ENCODE results near the gene PSAT1. TPM values are rescaled to one million over a fixed set of nuclear protein-coding genes. Genes with fewer than 3 reads are reported as not detected.

Gene PSAT1
- 15.9 TPM for total RNA-seq

DNA sequence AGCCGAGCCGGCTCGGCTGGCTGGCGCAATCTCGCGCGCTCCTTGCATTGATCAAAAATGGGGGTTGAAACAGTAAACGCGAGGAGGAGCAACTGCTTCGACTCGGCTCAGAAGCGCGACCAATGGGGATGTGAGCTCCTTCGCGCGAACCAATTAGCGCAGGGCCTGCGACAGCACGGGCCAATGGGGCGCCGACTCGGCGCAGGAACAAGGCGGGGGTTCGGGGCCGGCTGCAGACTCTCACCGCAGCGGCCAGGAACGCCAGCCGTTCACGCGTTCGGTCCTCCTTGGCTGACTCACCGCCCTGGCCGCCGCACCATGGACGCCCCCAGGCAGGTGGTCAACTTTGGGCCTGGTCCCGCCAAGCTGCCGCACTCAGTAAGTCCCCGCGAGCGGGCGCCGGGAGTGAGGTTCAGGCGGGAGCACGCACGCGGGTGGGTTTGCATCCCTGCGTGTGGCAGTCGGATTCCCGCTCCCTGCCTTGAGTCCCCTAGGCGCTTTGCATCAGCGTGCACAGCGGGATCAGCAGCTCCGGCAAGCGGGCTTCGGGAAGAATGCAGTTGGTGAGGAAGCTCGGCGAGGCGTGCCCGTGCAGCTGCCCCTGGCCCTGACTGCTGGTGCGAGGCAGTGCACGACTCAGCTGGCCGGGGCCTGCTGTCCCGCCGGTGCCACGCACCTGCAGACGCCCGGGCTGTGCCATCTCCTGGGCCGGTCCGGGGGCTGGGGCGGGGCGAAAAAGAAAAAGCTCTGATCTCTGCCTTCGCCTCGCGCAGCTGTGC is at the start of gene PSAT1:
TSS of gene PSAT1 (plus strand) at position 233 of the 779 bp plus-strand sequence. CDS start at position 319, 86 bp downstream.

Other genes starting within 250 kb of the PSAT1 start
- 31.4 TPM for gene CEP78, start 61.0 kb upstream of the PSAT1 start, total RNA-seq